H1 (cell line): ENCODE results near the gene RPS5. TPM values are rescaled to one million over a fixed set of nuclear protein-coding genes. Genes with fewer than 3 reads are reported as not detected.

Experiments
- CTCF ChIA-PET: fragments of 300-600 bp; sonication (Branson Sonifier 250); formaldehyde crosslinking; loops from one replicate; lab custom pipeline; 2021; ENCODE audit not compliant: partially characterized antibody; lab: Charles Lee
- POLR2A ChIA-PET: fragments of 300-600 bp; sonication (Branson Sonifier 250); formaldehyde crosslinking; loops from one replicate; lab custom pipeline; 2021; ENCODE audit warnings: inconsistent platforms; ENCODE audit not compliant: partially characterized antibody; lab: Charles Lee
- DNase-seq, 2 experiments: peaks; one replicate each; pipeline versions ENCODE4 v3.0.0 to v3.0.0-alpha.2; 2010 to 2022; ENCODE audit warnings: low spot score in 2 of 2, low read depth in 1 of 2, mixed read lengths in 1 of 2
- FAIRE-seq: peaks from 2 replicates; lab custom pipeline; 2011; peaks lifted over from hg19 to GRCh38; lab: Jason Lieb, UNC
- H2AFZ ChIP-seq: 2 replicates; pipeline ENCODE4 v1.8.1; 2012; ENCODE audit warnings: low read length, inconsistent platforms
- H2AK5ac ChIP-seq: 2 replicates; pipeline ENCODE4 v1.6.1; 2013; ENCODE audit warnings: low read depth, low read length
- H2BK120ac ChIP-seq: replicated peaks from 2 replicates; pipeline ENCODE3; 2013; ENCODE audit warnings: low read depth, low read length, inconsistent platforms
- H2BK12ac ChIP-seq: 2 replicates; pipeline ENCODE4 v1.6.1; 2013; ENCODE audit warnings: low read depth, low read length
- H2BK15ac ChIP-seq: 2 replicates; pipeline ENCODE4 v1.6.1; 2013; ENCODE audit warnings: low read length
- H2BK20ac ChIP-seq: 2 replicates; pipeline ENCODE4 v1.6.1; 2013; ENCODE audit warnings: low read length
- H2BK5ac ChIP-seq: 2 replicates; pipeline ENCODE4 v1.6.1; 2013; ENCODE audit warnings: low read depth, low read length
- H3K14ac ChIP-seq: 2 replicates; pipeline ENCODE4 v1.6.1; 2013; ENCODE audit warnings: inconsistent platforms; ENCODE audit not compliant: insufficient read length
- H3K18ac ChIP-seq: 2 replicates; pipeline ENCODE4 v1.6.1; 2013; ENCODE audit warnings: low read length; ENCODE audit errors: extremely low read depth
- H3K23ac ChIP-seq: 2 replicates; pipeline ENCODE4 v1.6.1; 2013; ENCODE audit warnings: inconsistent platforms; ENCODE audit not compliant: insufficient read length
- H3K23me2 ChIP-seq: 2 replicates; pipeline ENCODE4 v1.6.1; 2013; ENCODE audit warnings: low read depth, low read length
- H3K27ac ChIP-seq: 2 replicates; pipeline ENCODE4 v1.6.1; 2011; ENCODE audit warnings: low read depth, low read length, inconsistent platforms
- H3K27me3 ChIP-seq, 4 experiments: replicated peaks in 1 of 4; 1 replicate in 1 of 4; 2 replicates in 3 of 4; pipeline versions ENCODE4 v1.6.1 to v1.8.1; 2011 to 2013; ENCODE audit warnings: low read length in 3 of 4, mild to moderate bottlenecking in 3 of 4, inconsistent platforms in 2 of 4, mixed read lengths in 2 of 4, moderate library complexity in 1 of 4; ENCODE audit not compliant: control insufficient read depth in 3 of 4, insufficient read depth in 3 of 4; ENCODE audit errors: extremely low read depth in 1 of 4
- H3K36me3 ChIP-seq, 4 experiments: 2 replicates each; pipeline versions ENCODE4 v1.6.1 to v1.8.1; 2011 to 2013; ENCODE audit warnings: mild to moderate bottlenecking in 4 of 4, low read length in 3 of 4, moderate library complexity in 2 of 4, control low read depth in 1 of 4, inconsistent platforms in 1 of 4; ENCODE audit not compliant: insufficient read depth in 4 of 4, control insufficient read depth in 2 of 4
- H3K4ac ChIP-seq: replicated peaks from 2 replicates; pipeline ENCODE3; 2013; ENCODE audit warnings: low read length, low read depth, mixed read lengths, inconsistent platforms; ENCODE audit not compliant: insufficient read length
- H3K4me1 ChIP-seq, 4 experiments: replicated peaks in 1 of 4; 1 replicate in 1 of 4; 2 replicates in 3 of 4; pipeline versions ENCODE4 v1.6.1 to v1.8.1; 2011 to 2013; ENCODE audit warnings: low read length in 3 of 4, inconsistent platforms in 2 of 4, mixed read lengths in 1 of 4; ENCODE audit not compliant: insufficient read depth in 4 of 4, control insufficient read depth in 3 of 4
- H3K4me2 ChIP-seq, 2 experiments: 2 replicates each; pipeline versions ENCODE4 v1.6.1 to v1.8.1; 2011 to 2013; ENCODE audit warnings: low read depth in 2 of 2, low read length in 2 of 2, control low read depth in 1 of 2, inconsistent platforms in 1 of 2, mild to moderate bottlenecking in 1 of 2; ENCODE audit not compliant: insufficient read depth in 1 of 2
- H3K4me3 ChIP-seq, 4 experiments: fragments of 200-600, 300-600 bp in 1 of 4; sonication (generic), shearing (Covaris generic), sonication (Bioruptor Twin) in 1 of 4; 2 replicates each; pipeline versions ENCODE4 v1.5.1 to v1.8.1; 2011 to 2016; ENCODE audit warnings: low read length in 4 of 4, low read depth in 3 of 4, control low read depth in 2 of 4, inconsistent platforms in 2 of 4, mild to moderate bottlenecking in 2 of 4, mixed read lengths in 1 of 4, moderate library complexity in 1 of 4; ENCODE audit not compliant: insufficient read depth in 2 of 4; ENCODE audit errors: extremely low read depth in 1 of 4
- H3K56ac ChIP-seq: replicated peaks from 2 replicates; pipeline ENCODE3; 2013; ENCODE audit warnings: low read depth, mild to moderate bottlenecking, mixed read lengths, low read length, inconsistent platforms; ENCODE audit not compliant: insufficient read length
- H3K79me1 ChIP-seq: 2 replicates; pipeline ENCODE4 v1.6.1; 2013; ENCODE audit warnings: low read depth, low read length, control low read depth
- H3K79me2 ChIP-seq, 2 experiments: 2 replicates each; pipeline versions ENCODE4 v1.6.1 to v1.8.1; 2012 to 2013; ENCODE audit warnings: low read length in 2 of 2, mild to moderate bottlenecking in 2 of 2, inconsistent platforms in 1 of 2; ENCODE audit not compliant: insufficient read depth in 2 of 2, control insufficient read depth in 1 of 2
- H3K9ac ChIP-seq, 4 experiments: replicated peaks in 1 of 4; 1 replicate in 1 of 4; 2 replicates in 3 of 4; pipeline versions ENCODE4 v1.6.1 to v1.8.1; 2011 to 2013; ENCODE audit warnings: low read depth in 3 of 4, low read length in 3 of 4, control low read depth in 2 of 4, mild to moderate bottlenecking in 2 of 4, moderate library complexity in 2 of 4, inconsistent platforms in 1 of 4; ENCODE audit errors: extremely low read depth in 1 of 4
- H3K9me3 ChIP-seq, 2 experiments: 2 replicates each; pipeline versions ENCODE4 v1.6.1 to v1.8.1; 2012 to 2013; ENCODE audit warnings: mild to moderate bottlenecking in 2 of 2, moderate library complexity in 2 of 2, control low read depth in 1 of 2, inconsistent platforms in 1 of 2, low read depth in 1 of 2, low read length in 1 of 2, mixed read lengths in 1 of 2; ENCODE audit not compliant: insufficient read depth in 2 of 2
- H4K20me1 ChIP-seq, 2 experiments: replicated peaks in 1 of 2; 2 replicates each; pipeline versions ENCODE3 to v1.8.1; 2011 to 2013; ENCODE audit warnings: inconsistent platforms in 2 of 2, low read length in 2 of 2, mild to moderate bottlenecking in 1 of 2; ENCODE audit not compliant: insufficient read depth in 2 of 2, control insufficient read depth in 1 of 2
- H4K5ac ChIP-seq: 2 replicates; pipeline ENCODE4 v1.6.1; 2013; ENCODE audit warnings: low read length, low read depth, mixed read lengths, inconsistent platforms; ENCODE audit not compliant: insufficient read length
- H4K8ac ChIP-seq: 2 replicates; pipeline ENCODE4 v1.8.0; 2013; ENCODE audit warnings: mild to moderate bottlenecking, moderate library complexity, low read length, inconsistent platforms; ENCODE audit not compliant: insufficient read depth; ENCODE audit errors: extremely low read depth
- H4K91ac ChIP-seq: replicated peaks from 2 replicates; pipeline ENCODE3; 2013; ENCODE audit warnings: low read length, mixed read lengths, inconsistent platforms; ENCODE audit not compliant: insufficient read length
- KDM4A ChIP-seq: IDR thresholded peaks from one replicate; pipeline ENCODE4 v1.7.1; 2012; ENCODE audit warnings: low read depth, mild to moderate bottlenecking, moderate library complexity, low read length, inconsistent platforms; ENCODE audit not compliant: severe bottlenecking
- KDM5A ChIP-seq: fragments of 200-600 bp; IDR thresholded peaks from 2 replicates; pipeline ENCODE4 v1.7.1; 2012; ENCODE audit warnings: mild to moderate bottlenecking, low read length, inconsistent platforms, mixed read lengths
- NANOG ChIP-seq: IDR thresholded peaks from 2 replicates; pipeline ENCODE4 v1.6.1; 2011; ENCODE audit warnings: low read length, low read depth, mild to moderate bottlenecking, inconsistent platforms; ENCODE audit not compliant: insufficient read depth, poor library complexity, severe bottlenecking
- PHF8 ChIP-seq: fragments of 200-600 bp; sonication (generic); conservative IDR thresholded peaks from 2 replicates; pipeline ENCODE4 v1.7.1; 2012; ENCODE audit warnings: low read depth, mild to moderate bottlenecking, inconsistent platforms, low read length, moderate library complexity
- POU5F1 ChIP-seq: IDR thresholded peaks from 2 replicates; pipeline ENCODE4 v1.6.1; 2011; ENCODE audit warnings: low read depth, mild to moderate bottlenecking, low read length, moderate library complexity
- SP2 ChIP-seq: IDR thresholded peaks from 2 replicates; pipeline ENCODE4 v1.6.1; 2012; ENCODE audit warnings: mild to moderate bottlenecking, low read length, inconsistent platforms
- WGBS, 2 experiments: shearing (Covaris generic) in 1 of 2; methylation state at CpG; one replicate each; pipeline versions ENCODE4 v1.1.6 to v1.1.7; 2013 to 2015; ENCODE audit warnings: low lambda C conversion rate in 2 of 2, mixed read lengths in 2 of 2, inconsistent platforms in 1 of 2, low coverage in 1 of 2, missing lambda C conversion rate in 1 of 2; ENCODE audit not compliant: insufficient replicate concordance in 2 of 2, insufficient coverage in 1 of 2, insufficient read length in 1 of 2; ENCODE audit errors: extremely low coverage in 1 of 2, missing lambda C conversion rate in 1 of 2; 5-methylcytosine and 5-hydroxymethylcytosine counted together
- polyA plus RNA-seq, 7 experiments: library from polyadenylated mRNA; depleted of rRNA in 3 of 7; stranded (reverse) in 5 of 7; unstranded in 2 of 7; fragments of >200 nt in 5 of 7; fragments of 200-250 nt in 2 of 7; gene quantifications; 1 replicate in 5 of 7; 2 replicates in 1 of 7; 4 replicates in 1 of 7; pipeline versions ENCODE4 v1.2.1 to v1.2.3, GENCODE V29; 2011 to 2013; ENCODE audit warnings: missing spikeins in 2 of 7, mixed read lengths in 2 of 7
- total RNA-seq: library from RNA; stranded (reverse); fragmentation: NEBNext Ultra II Directional; extraction: Animal tissue kit (Norgen Biotek cat#: 25700); gene quantifications from 2 replicates; pipeline ENCODE4 v1.2.1, GENCODE V29; 2021

The RPS5 gene
- total and polyA plus RNA-seq, 2 of the 8 experiments (the other 6 are each of a cell fraction or from before 2014, with no cell fraction given), result 1,557 to 5,731 TPM

DNA sequence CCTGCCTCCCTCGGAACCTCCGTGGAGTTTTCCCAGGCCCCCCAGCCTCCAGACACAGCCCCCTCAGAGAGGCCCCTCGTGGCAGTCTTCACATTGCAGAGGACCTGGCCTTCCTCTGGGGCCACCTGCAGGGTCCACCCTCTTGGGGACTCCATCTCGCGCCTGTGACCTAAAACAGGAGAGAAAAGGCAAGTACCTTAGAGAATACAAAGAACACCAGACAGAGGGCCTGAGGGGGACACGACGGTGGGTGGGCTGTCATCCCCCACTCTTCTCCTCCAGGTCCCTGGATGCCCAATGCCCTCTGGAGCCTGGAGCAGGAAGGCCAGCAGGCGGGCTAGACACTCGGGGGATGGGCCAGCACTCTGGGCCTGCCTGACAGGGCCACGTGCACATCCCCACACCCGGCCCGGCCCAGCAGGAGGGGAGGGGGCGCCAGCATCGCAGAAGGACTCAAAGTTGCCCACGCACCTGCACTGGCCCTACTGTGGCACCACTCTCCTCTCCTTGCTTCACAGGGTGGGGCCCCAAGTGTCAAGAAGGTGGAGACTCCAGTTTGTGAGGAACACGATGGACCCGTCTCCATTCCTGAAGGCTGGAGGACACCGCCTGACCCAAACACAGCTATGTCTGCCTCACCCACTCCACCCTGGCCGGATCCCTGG, 29.5 kb upstream of the RPS5 start:
- no peaks in the 10 kb centered on the region for H3K27me3 ChIP-seq
- H3K79me2 ChIP-seq, result no peaks in the 10 kb centered on the region
- no peak overlapping the region for H2AFZ ChIP-seq
- H4K8ac ChIP-seq, result no peak overlapping the region
- H3K4ac ChIP-seq, result no peak overlapping the region
- H3K36me3 ChIP-seq, result no peaks in the 10 kb centered on the region
- H2AK5ac ChIP-seq, result no peak overlapping the region
- H2BK20ac ChIP-seq, result no peak overlapping the region
- 76% methylated on average over 16 of the region's 19 CpGs; no CpG with 5 or more reads in 1 of the 2 experiments for WGBS, 2 experiments
- no peaks in the 10 kb centered on the region for H3K79me1 ChIP-seq
- no peak overlapping the region for H3K9ac ChIP-seq
- H2BK15ac ChIP-seq, result 0 out of 2 replicates have a peak overlapping the region, but pooled peaks have one; percentile 1
- H3K9me3 ChIP-seq, result no peaks in the 10 kb centered on the region
- H3K23me2 ChIP-seq, result peaks cover 4% of the 10 kb centered on the region
- H2BK120ac ChIP-seq, result no peak overlapping the region
- no peak for TF ChIP-seq POU5F1
- TF ChIP-seq SP2, result no peak
- TF ChIP-seq NANOG, result no peak
- TF ChIP-seq KDM5A, result no peak
- TF ChIP-seq PHF8, result no peak
- TF ChIP-seq KDM4A, result no peak
- POLR2A ChIA-PET, result interaction anchor here (0.6 to 2.8 kb wide), 6 partner anchors 10 to 153 kb away, joined by 3 to 14 read pairs (median 6); no protein-coding TSS in a partner anchor
- no peak overlapping the region for H3K4me3 ChIP-seq
- no peak overlapping the region for H4K5ac ChIP-seq
- H3K27ac ChIP-seq, result peak overlapping the region; percentile 47; the same call in 1 of the 2 replicates
- peak overlapping the region; percentile 11; the same call in 1 of the 2 replicates for H2BK12ac ChIP-seq
- CTCF ChIA-PET, result interaction anchor here (1.0 to 2.7 kb wide), 5 partner anchors 9 to 137 kb away, joined by 3 to 11 read pairs (median 5); no protein-coding TSS in a partner anchor
- H3K23ac ChIP-seq, result no peak overlapping the region
- no peak for DNase-seq
- FAIRE-seq, result no peak
- H3K56ac ChIP-seq, result no peak overlapping the region
- H3K4me1 ChIP-seq, result peaks cover 0 to 8% (median 5%) of the 10 kb centered on the region in 4 experiments; a peak in 4 of 7 replicates
- no peak overlapping the region for H3K18ac ChIP-seq
- H4K91ac ChIP-seq, result no peak overlapping the region
- no peak overlapping the region for H3K4me2 ChIP-seq
- no peak overlapping the region for H2BK5ac ChIP-seq
- H3K14ac ChIP-seq, result no peak overlapping the region
- peaks cover 0 to 3% of the 10 kb centered on the region in 2 experiments for H4K20me1 ChIP-seq
